PC-9 (cell line): ENCODE measurements around the gene MVP. TPM values are rescaled to one million over a fixed set of nuclear protein-coding genes. Genes with fewer than 3 reads are reported as not detected.

ENCODE experiments used
- BruUV-seq: library from RNA; stranded (reverse); fragments of 400-500 nt; replicated peaks from 2 replicates; lab custom pipeline; 2021; lab: Mats Ljungman, UMichigan
- CTCF ChIA-PET: fragments of 300-600 bp; sonication (Branson Sonifier 250); formaldehyde crosslinking; loops from one replicate; lab custom pipeline; 2022; ENCODE audit warnings: antibody characterized with exemption; lab: Charles Lee
- POLR2A ChIA-PET: fragments of 300-600 bp; sonication (Branson Sonifier 250); formaldehyde crosslinking; loops from one replicate; lab custom pipeline; 2022; ENCODE audit warnings: antibody characterized with exemption; ENCODE audit not compliant: unreplicated experiment; lab: Charles Lee
- DNase-seq, 2 experiments: peaks; one replicate each; pipeline versions ENCODE4 v3.0.0 to v3.0.0-alpha.2; 2015 to 2022; ENCODE audit warnings: mixed read lengths in 1 of 2
- H2AFZ ChIP-seq: fragments of 200-600 bp; sonication (generic); 2 replicates; pipeline ENCODE4 v1.8.1; 2017; ENCODE audit warnings: antibody characterized with exemption
- H3F3A ChIP-seq: fragments of 200-600 bp; sonication (generic); 2 replicates; pipeline ENCODE4 v1.8.1; 2017; ENCODE audit warnings: antibody characterized with exemption, mild to moderate bottlenecking, low read depth; ENCODE audit not compliant: insufficient read depth
- H3K27ac ChIP-seq: fragments of 200-600 bp; sonication (generic); 2 replicates; pipeline ENCODE4 v1.6.1; 2016; ENCODE audit warnings: mixed run types
- H3K27me3 ChIP-seq: fragments of 200-600 bp; sonication (generic); 2 replicates; pipeline ENCODE4 v1.6.1; 2016; ENCODE audit warnings: low read depth, mixed run types; ENCODE audit not compliant: insufficient read depth
- H3K36me3 ChIP-seq: fragments of 200-600 bp; sonication (generic); 2 replicates; pipeline ENCODE4 v1.6.1; 2016; ENCODE audit warnings: low read depth, mixed run types
- H3K4me1 ChIP-seq: fragments of 200-600 bp; sonication (generic); replicated peaks from 2 replicates; pipeline ENCODE4 v1.6.1; 2016; ENCODE audit warnings: mixed run types; ENCODE audit not compliant: insufficient read depth
- H3K4me2 ChIP-seq: fragments of 200-600 bp; sonication (generic); 2 replicates; pipeline ENCODE4 v1.6.1; 2017; ENCODE audit warnings: mixed run types
- H3K4me3 ChIP-seq: fragments of 200-600 bp; sonication (generic); 2 replicates; pipeline ENCODE4 v1.6.1; 2016; ENCODE audit warnings: mixed run types
- H3K79me2 ChIP-seq: fragments of 200-600 bp; sonication (generic); 2 replicates; pipeline ENCODE4 v1.6.1; 2017; ENCODE audit warnings: low read depth, mixed run types
- H3K9me2 ChIP-seq: fragments of 200-600 bp; sonication (generic); 2 replicates; pipeline ENCODE4 v1.8.1; 2017; ENCODE audit warnings: mild to moderate bottlenecking; ENCODE audit not compliant: insufficient read depth
- H3K9me3 ChIP-seq: fragments of 200-600 bp; sonication (generic); 2 replicates; pipeline ENCODE4 v1.8.1; 2016; ENCODE audit warnings: low read depth; ENCODE audit not compliant: insufficient read depth
- H4K20me1 ChIP-seq: fragments of 200-600 bp; sonication (generic); 2 replicates; pipeline ENCODE4 v1.8.1; 2017; ENCODE audit not compliant: insufficient read depth
- EZH2 ChIP-seq: fragments of 200-600 bp; sonication (generic); IDR thresholded peaks from 2 replicates; pipeline ENCODE4 v1.8.0; 2017; ENCODE audit warnings: antibody characterized with exemption, low read depth
- intact Hi-C: fragments of 100-400 bp; cut with micrococcal nuclease; formaldehyde crosslinking; loops from one replicate; pipeline ENCODE4 v1.10.0; 2022; ENCODE audit not compliant: unreplicated experiment
- total RNA-seq: library from RNA; stranded (reverse); gene quantifications from 2 replicates; pipeline ENCODE4 v1.2.3, GENCODE V29; 2021
- TF ChIP-seq, protein P1 (sequence below): fragments of 200-600 bp; sonication (generic); conservative IDR thresholded peaks from 2 replicates; pipeline ENCODE4 v1.6.1; 2017; ENCODE audit warnings: mixed run types, antibody characterized with exemption, mild to moderate bottlenecking, moderate library complexity

The MVP gene
- total RNA-seq, 1 experiment from 2014 or later: 208 TPM

DNA sequence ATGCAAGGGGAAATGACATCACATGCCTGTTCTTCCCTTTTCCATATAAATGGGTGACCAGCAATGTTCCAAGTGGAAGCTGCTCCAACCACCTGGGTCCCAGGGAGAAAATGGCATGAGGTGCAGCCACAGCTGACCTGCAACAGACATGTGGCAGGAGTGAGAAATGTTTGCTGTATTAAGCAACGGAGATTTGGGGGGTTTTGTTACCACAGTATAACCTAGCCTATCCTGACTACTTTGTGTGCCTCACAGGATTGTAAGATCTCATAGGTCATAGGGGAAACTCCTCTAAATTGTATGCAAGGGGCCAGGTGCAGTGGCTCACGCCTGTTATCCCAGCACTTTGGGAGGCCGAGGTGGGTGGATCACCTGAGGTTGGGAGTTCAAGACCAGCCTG lies 30.7 kb downstream of the MVP start:
- no peaks in the 10 kb centered on the region for H3K36me3 ChIP-seq
- ChIA-PET POLR2A (interaction anchor here (0.6 to 0.7 kb wide), 2 partner anchors 151 to 759 kb away, joined by 7 to 9 read pairs; partner anchors contain the start of gene ZNF689), CTCF (no interaction called here)
- H2AFZ ChIP-seq: no peak overlapping the region
- no peaks in the 10 kb centered on the region for H3K79me2 ChIP-seq
- intact Hi-C loops: no loop called here
- H3K9me2 ChIP-seq: no peaks in the 10 kb centered on the region
- BruUV-seq: no TSS peak
- no peaks in the 10 kb centered on the region for H3K9me3 ChIP-seq
- no peak for DNase-seq
- no peak overlapping the region for H3K27ac ChIP-seq
- TF ChIP-seq, protein P1, sequence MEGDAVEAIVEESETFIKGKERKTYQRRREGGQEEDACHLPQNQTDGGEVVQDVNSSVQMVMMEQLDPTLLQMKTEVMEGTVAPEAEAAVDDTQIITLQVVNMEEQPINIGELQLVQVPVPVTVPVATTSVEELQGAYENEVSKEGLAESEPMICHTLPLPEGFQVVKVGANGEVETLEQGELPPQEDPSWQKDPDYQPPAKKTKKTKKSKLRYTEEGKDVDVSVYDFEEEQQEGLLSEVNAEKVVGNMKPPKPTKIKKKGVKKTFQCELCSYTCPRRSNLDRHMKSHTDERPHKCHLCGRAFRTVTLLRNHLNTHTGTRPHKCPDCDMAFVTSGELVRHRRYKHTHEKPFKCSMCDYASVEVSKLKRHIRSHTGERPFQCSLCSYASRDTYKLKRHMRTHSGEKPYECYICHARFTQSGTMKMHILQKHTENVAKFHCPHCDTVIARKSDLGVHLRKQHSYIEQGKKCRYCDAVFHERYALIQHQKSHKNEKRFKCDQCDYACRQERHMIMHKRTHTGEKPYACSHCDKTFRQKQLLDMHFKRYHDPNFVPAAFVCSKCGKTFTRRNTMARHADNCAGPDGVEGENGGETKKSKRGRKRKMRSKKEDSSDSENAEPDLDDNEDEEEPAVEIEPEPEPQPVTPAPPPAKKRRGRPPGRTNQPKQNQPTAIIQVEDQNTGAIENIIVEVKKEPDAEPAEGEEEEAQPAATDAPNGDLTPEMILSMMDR: no peak
- TF ChIP-seq EZH2: no peak
- H3K4me2 ChIP-seq: no peak overlapping the region
- H3K4me3 ChIP-seq: no peak overlapping the region
- H3F3A ChIP-seq: no peaks in the 10 kb centered on the region; the same call in 1 of the 2 replicates
- no peaks in the 10 kb centered on the region for H3K27me3 ChIP-seq
- no peaks in the 10 kb centered on the region for H4K20me1 ChIP-seq
- no peaks in the 10 kb centered on the region for H3K4me1 ChIP-seq

DNA sequence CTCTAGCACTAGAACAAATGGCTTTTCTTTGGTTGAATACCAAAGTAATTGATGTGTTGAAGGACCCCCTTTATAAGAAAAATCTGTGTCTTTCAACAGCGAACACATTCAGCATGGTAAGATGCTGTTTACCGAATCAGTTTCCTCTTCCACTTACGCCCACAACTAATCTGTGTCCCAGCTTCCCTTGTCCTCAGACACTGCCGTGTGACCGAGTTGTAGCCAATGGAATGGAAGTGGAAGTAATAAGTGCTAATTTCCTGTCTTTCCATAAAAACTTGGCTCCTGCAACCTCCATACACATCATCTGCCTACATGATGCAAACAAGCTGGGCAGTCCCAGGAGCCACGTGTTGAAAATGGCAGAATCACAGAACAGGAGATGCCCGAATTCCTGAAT lies 32.4 kb downstream of the MVP start:
- no peaks in the 10 kb centered on the region for H3K27me3 ChIP-seq
- no peak overlapping the region for H3K4me3 ChIP-seq
- H4K20me1 ChIP-seq: no peaks in the 10 kb centered on the region
- H3K4me2 ChIP-seq: no peak overlapping the region
- CTCF ChIA-PET: no interaction called here
- no peak for DNase-seq
- no peaks in the 10 kb centered on the region for H3F3A ChIP-seq
- H2AFZ ChIP-seq: no peak overlapping the region
- no peaks in the 10 kb centered on the region for H3K9me3 ChIP-seq
- H3K36me3 ChIP-seq: no peaks in the 10 kb centered on the region
- intact Hi-C loops: no loop called here
- BruUV-seq: no TSS peak
- POLR2A ChIA-PET: no interaction called here
- no peak overlapping the region for H3K27ac ChIP-seq
- no peaks in the 10 kb centered on the region for H3K4me1 ChIP-seq
- H3K79me2 ChIP-seq: no peaks in the 10 kb centered on the region
- H3K9me2 ChIP-seq: no peaks in the 10 kb centered on the region
- TF ChIP-seq, protein P1: no peak
- no peak for TF ChIP-seq EZH2

DNA sequence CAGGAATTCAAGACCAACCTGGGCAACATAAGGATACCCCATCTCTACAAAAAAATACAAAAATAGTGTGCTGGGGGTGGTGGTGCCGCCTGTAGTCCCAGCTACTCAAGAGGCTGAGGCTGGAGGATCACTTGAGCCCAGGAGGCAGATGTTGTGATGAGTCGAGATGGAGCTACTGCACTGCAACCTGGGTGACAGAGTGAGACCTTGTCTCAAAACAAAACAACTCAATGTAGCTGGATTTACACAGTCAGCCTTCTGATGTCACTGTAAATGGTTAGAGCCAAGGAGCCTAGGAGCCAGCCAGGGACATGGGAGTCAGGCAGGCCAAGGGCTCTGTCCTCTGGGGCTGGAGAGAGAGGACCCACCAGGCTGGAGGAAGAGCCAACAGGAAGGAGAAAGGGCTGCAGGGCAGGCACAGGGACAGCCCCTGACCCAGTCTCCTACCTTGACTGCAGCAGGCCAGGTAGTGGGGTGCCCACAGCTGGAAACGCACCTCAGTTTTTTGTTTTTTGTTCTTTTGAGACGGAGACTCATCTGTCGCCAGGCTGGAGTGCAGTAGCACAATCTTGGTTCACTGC lies 34.3 kb downstream of the MVP start:
- no TSS peak for BruUV-seq
- H3K27ac ChIP-seq: no peak overlapping the region
- H3F3A ChIP-seq: no peaks in the 10 kb centered on the region
- no peaks in the 10 kb centered on the region for H4K20me1 ChIP-seq
- DNase-seq: no peak
- H3K27me3 ChIP-seq: no peaks in the 10 kb centered on the region
- intact Hi-C loops: no loop called here
- ChIA-PET POLR2A (no interaction called here), CTCF (interaction anchor here (0.7 kb wide), 1 partner anchor 27 kb away, joined by 10 read pairs; no protein-coding TSS in a partner anchor)
- no peaks in the 10 kb centered on the region for H3K4me1 ChIP-seq
- H3K4me3 ChIP-seq: no peak overlapping the region
- H3K9me3 ChIP-seq: no peaks in the 10 kb centered on the region
- H2AFZ ChIP-seq: no peak overlapping the region
- H3K4me2 ChIP-seq: no peak overlapping the region
- H3K9me2 ChIP-seq: no peaks in the 10 kb centered on the region
- no peaks in the 10 kb centered on the region for H3K36me3 ChIP-seq
- TF ChIP-seq, protein P1: no peak
- TF ChIP-seq EZH2: no peak
- no peaks in the 10 kb centered on the region for H3K79me2 ChIP-seq
